ENCODE data around the gene PARP14.

DNA sequence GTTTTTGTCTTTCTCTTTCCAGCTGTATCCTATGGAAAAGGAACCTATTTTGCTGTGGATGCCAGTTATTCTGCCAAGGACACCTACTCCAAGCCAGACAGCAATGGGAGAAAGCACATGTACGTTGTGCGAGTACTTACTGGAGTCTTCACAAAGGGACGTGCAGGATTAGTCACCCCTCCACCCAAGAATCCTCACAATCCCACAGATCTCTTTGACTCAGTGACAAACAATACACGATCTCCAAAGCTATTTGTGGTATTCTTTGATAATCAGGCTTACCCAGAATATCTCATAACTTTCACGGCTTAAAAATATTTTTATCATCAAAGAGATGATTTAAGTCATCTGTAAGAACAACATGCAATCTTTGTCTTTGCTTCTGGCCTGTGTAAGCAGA, 44.9 kb upstream of the PARP14 start:
- TF ChIP-seq, protein P1, sequence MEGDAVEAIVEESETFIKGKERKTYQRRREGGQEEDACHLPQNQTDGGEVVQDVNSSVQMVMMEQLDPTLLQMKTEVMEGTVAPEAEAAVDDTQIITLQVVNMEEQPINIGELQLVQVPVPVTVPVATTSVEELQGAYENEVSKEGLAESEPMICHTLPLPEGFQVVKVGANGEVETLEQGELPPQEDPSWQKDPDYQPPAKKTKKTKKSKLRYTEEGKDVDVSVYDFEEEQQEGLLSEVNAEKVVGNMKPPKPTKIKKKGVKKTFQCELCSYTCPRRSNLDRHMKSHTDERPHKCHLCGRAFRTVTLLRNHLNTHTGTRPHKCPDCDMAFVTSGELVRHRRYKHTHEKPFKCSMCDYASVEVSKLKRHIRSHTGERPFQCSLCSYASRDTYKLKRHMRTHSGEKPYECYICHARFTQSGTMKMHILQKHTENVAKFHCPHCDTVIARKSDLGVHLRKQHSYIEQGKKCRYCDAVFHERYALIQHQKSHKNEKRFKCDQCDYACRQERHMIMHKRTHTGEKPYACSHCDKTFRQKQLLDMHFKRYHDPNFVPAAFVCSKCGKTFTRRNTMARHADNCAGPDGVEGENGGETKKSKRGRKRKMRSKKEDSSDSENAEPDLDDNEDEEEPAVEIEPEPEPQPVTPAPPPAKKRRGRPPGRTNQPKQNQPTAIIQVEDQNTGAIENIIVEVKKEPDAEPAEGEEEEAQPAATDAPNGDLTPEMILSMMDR (IDR thresholded peaks at IDR 0.05) = no peak
- no peak for TF ChIP-seq POLR2A (IDR thresholded peaks at IDR 0.05)
